GM23338 (cell line): ENCODE data around the gene CD47. TPM values are rescaled to one million over a fixed set of nuclear protein-coding genes. Genes with fewer than 3 reads are reported as not detected.

Experiments
- ATAC-seq: fragments of 200-7000 bp; cut with Tn5 transposase; 3 replicates; pipeline ENCODE4 v1.9.1; 2020
- DNase-seq: peaks from one replicate; pipeline ENCODE4 v3.0.0-alpha.2; 2015; ENCODE audit warnings: low spot score
- H2AFZ ChIP-seq: fragments of 200-600 bp; sonication (generic); 2 replicates; pipeline ENCODE4 v1.8.0; 2016; ENCODE audit warnings: antibody characterized with exemption, mild to moderate bottlenecking, moderate library complexity
- H3F3A ChIP-seq: fragments of 200-600 bp; sonication (generic); replicated peaks from 2 replicates; pipeline ENCODE4 v1.8.0; 2017; ENCODE audit warnings: antibody characterized with exemption, mixed run types, low read depth
- H3K27ac ChIP-seq: fragments of 200-600 bp; sonication (generic); 2 replicates; pipeline ENCODE4 v1.6.1; 2016; ENCODE audit warnings: low read depth
- H3K27me3 ChIP-seq: fragments of 200-600 bp; sonication (generic); 2 replicates; pipeline ENCODE4 v1.8.0; 2016; ENCODE audit warnings: mild to moderate bottlenecking, mixed run types, moderate library complexity; ENCODE audit not compliant: insufficient read depth
- H3K36me3 ChIP-seq: fragments of 200-600 bp; sonication (generic); 2 replicates; pipeline ENCODE4 v1.8.0; 2016; ENCODE audit warnings: mild to moderate bottlenecking; ENCODE audit not compliant: insufficient read depth
- H3K4me1 ChIP-seq: fragments of 200-600 bp; sonication (generic); 2 replicates; pipeline ENCODE4 v1.8.0; 2016; ENCODE audit warnings: mild to moderate bottlenecking, moderate library complexity; ENCODE audit not compliant: insufficient read depth
- H3K4me2 ChIP-seq: fragments of 200-600 bp; sonication (generic); 2 replicates; pipeline ENCODE4 v1.7.1; 2017; ENCODE audit warnings: mixed run types
- H3K4me3 ChIP-seq: fragments of 200-600 bp; sonication (generic); 2 replicates; pipeline ENCODE4 v1.6.1; 2016; ENCODE audit warnings: mixed run types
- H3K79me2 ChIP-seq: fragments of 200-600 bp; sonication (generic); replicated peaks from 2 replicates; pipeline ENCODE4 v1.8.0; 2017; ENCODE audit warnings: mild to moderate bottlenecking; ENCODE audit not compliant: insufficient read depth
- H3K9me2 ChIP-seq: fragments of 200-600 bp; sonication (generic); 2 replicates; pipeline ENCODE4 v1.8.0; 2017; ENCODE audit not compliant: insufficient read depth
- H4K20me1 ChIP-seq: fragments of 200-600 bp; sonication (generic); replicated peaks from 2 replicates; pipeline ENCODE4 v1.8.0; 2017; ENCODE audit warnings: mild to moderate bottlenecking; ENCODE audit not compliant: insufficient read depth
- H3K27ac Mint-ChIP-seq: 2 replicates; pipeline ENCODE4 v1.8.0; 2020; ENCODE audit warnings: inconsistent platforms, mild to moderate bottlenecking, moderate library complexity, mixed read lengths
- H3K27me3 Mint-ChIP-seq: 3 replicates; pipeline ENCODE4 v1.8.0; 2022; ENCODE audit warnings: low read depth, mild to moderate bottlenecking, moderate library complexity, mixed read lengths, inconsistent platforms; ENCODE audit not compliant: insufficient read depth, poor library complexity
- H3K36me3 Mint-ChIP-seq: 3 replicates; pipeline ENCODE4 v1.8.0; 2021; ENCODE audit warnings: low read depth, mild to moderate bottlenecking, inconsistent platforms, moderate library complexity, mixed read lengths
- H3K4me1 Mint-ChIP-seq: 3 replicates; pipeline ENCODE4 v1.8.0; 2020; ENCODE audit warnings: mild to moderate bottlenecking, inconsistent platforms, mixed read lengths
- H3K4me3 Mint-ChIP-seq: 3 replicates; pipeline ENCODE4 v1.8.0; 2021; ENCODE audit warnings: moderate library complexity, mild to moderate bottlenecking, inconsistent platforms, mixed read lengths
- H3K9me3 Mint-ChIP-seq: 3 replicates; pipeline ENCODE4 v1.8.0; 2020; ENCODE audit warnings: moderate library complexity, mild to moderate bottlenecking, inconsistent platforms, mixed read lengths
- CREB1 ChIP-seq: fragments of 250-450 bp; sonication (Bioruptor Pico); IDR thresholded peaks from 2 replicates; pipeline ENCODE4 v1.5.0; 2020; ENCODE audit warnings: low read depth, mild to moderate bottlenecking, moderate library complexity
- EZH2 ChIP-seq: fragments of 200-600 bp; sonication (generic); IDR thresholded peaks from one replicate; pipeline ENCODE4 v1.8.0; 2017; ENCODE audit warnings: antibody characterized with exemption, mild to moderate bottlenecking, low read depth; ENCODE audit not compliant: unreplicated experiment
- EZH2phosphoT487 ChIP-seq: fragments of 200-600 bp; sonication (generic); IDR thresholded peaks from one replicate; pipeline ENCODE4 v1.8.1; 2018; ENCODE audit warnings: antibody characterized with exemption; ENCODE audit not compliant: unreplicated experiment
- JUNB ChIP-seq: IDR thresholded peaks from one replicate; pipeline ENCODE4 v1.6.1; 2016; ENCODE audit warnings: antibody characterized with exemption; ENCODE audit not compliant: unreplicated experiment
- NANOG ChIP-seq: IDR thresholded peaks from 2 replicates; pipeline ENCODE4 v1.6.1; 2016; ENCODE audit warnings: antibody characterized with exemption, borderline replicate concordance
- STAT1 ChIP-seq: IDR thresholded peaks from one replicate; pipeline ENCODE4 v1.6.1; 2016; ENCODE audit warnings: antibody characterized with exemption; ENCODE audit not compliant: unreplicated experiment
- ZNF114 ChIP-seq: fragments of 250-450 bp; sonication (Bioruptor Pico); IDR thresholded peaks from 2 replicates; pipeline ENCODE4 v1.5.0; 2020; ENCODE audit warnings: mild to moderate bottlenecking, moderate library complexity
- polyA plus RNA-seq: library from polyadenylated mRNA; unstranded; fragments of >200 nt; fragmentation: Nextera tagmentation; extraction: Ambion mirVana; gene quantifications from 2 replicates; pipeline ENCODE4 v1.2.1, GENCODE V29; 2016
- total RNA-seq: library from RNA; depleted of rRNA; stranded (reverse); fragments of >200 nt; shearing (Covaris generic); gene quantifications from 2 replicates; pipeline ENCODE4 v1.2.3, GENCODE V29; 2014
- TF ChIP-seq, protein P1 (sequence below), 2 experiments: fragments of 200-600 bp in 1 of 2; sonication (generic) in 1 of 2; conservative IDR thresholded peaks; 2 replicates each; pipeline versions ENCODE4 v1.5.1 to v1.6.1; 2016 to 2017; ENCODE audit warnings: antibody characterized with exemption in 2 of 2, low read depth in 2 of 2, mild to moderate bottlenecking in 2 of 2, moderate library complexity in 1 of 2
- TF ChIP-seq, protein P2 (sequence below): IDR thresholded peaks from one replicate; pipeline ENCODE4 v1.6.1; 2018; ENCODE audit warnings: antibody characterized with exemption; ENCODE audit not compliant: unreplicated experiment
- TF ChIP-seq, protein P3 (sequence below): fragments of 250-450 bp; sonication (Bioruptor Pico); IDR thresholded peaks from 2 replicates; pipeline ENCODE4 v1.5.0; 2020; ENCODE audit warnings: mild to moderate bottlenecking, moderate library complexity

The CD47 gene
- total and polyA plus RNA-seq, 2 experiments from 2014 or later: 22.1 to 26.9 TPM

DNA sequence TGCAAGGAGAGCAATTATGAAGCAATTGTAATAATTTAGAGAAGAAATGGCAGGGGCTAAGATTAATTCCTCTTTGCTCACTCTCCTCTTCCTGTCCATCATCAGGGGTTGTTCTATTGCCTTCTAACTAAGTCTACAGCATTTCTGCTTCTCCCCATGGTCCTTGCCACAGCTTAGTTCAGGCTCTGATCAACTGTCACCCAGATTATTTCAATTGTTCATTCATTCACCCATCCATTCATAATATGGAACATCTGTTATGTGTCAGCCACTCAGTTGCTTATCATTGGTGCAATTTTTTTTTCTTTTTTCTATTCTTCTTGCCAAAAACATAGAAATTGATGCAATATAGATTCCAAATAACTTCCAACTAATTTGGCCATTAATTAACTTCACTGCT lies 93.2 kb downstream of the CD47 start:
- H3K79me2 ChIP-seq: no peaks in the 10 kb centered on the region
- Mint-ChIP-seq H3K4me1 (peaks cover 25% of the 10 kb centered on the region), H3K4me3 (no peak overlapping the region), H3K36me3 (no peaks in the 10 kb centered on the region; the same call in 2 of the 3 replicates), H3K27ac (no peak overlapping the region), H3K9me3 (peaks cover 10% of the 10 kb centered on the region; the same call in 1 of the 3 replicates), H3K27me3 (peaks cover 8% of the 10 kb centered on the region)
- no peaks in the 10 kb centered on the region for H3K36me3 ChIP-seq
- TF ChIP-seq, protein P1, sequence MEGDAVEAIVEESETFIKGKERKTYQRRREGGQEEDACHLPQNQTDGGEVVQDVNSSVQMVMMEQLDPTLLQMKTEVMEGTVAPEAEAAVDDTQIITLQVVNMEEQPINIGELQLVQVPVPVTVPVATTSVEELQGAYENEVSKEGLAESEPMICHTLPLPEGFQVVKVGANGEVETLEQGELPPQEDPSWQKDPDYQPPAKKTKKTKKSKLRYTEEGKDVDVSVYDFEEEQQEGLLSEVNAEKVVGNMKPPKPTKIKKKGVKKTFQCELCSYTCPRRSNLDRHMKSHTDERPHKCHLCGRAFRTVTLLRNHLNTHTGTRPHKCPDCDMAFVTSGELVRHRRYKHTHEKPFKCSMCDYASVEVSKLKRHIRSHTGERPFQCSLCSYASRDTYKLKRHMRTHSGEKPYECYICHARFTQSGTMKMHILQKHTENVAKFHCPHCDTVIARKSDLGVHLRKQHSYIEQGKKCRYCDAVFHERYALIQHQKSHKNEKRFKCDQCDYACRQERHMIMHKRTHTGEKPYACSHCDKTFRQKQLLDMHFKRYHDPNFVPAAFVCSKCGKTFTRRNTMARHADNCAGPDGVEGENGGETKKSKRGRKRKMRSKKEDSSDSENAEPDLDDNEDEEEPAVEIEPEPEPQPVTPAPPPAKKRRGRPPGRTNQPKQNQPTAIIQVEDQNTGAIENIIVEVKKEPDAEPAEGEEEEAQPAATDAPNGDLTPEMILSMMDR (conservative IDR thresholded peaks at IDR 0.05; ENCODE audit: low read depth in 2 of 2): no peak
- TF ChIP-seq STAT1 (no peak), ZNF114 (CRISPR knock-in tag) (no peak), EZH2phosphoT487 (no peak), CREB1 (no peak), JUNB (no peak), NANOG (no peak), EZH2 (no peak)
- TF ChIP-seq, protein P2, sequence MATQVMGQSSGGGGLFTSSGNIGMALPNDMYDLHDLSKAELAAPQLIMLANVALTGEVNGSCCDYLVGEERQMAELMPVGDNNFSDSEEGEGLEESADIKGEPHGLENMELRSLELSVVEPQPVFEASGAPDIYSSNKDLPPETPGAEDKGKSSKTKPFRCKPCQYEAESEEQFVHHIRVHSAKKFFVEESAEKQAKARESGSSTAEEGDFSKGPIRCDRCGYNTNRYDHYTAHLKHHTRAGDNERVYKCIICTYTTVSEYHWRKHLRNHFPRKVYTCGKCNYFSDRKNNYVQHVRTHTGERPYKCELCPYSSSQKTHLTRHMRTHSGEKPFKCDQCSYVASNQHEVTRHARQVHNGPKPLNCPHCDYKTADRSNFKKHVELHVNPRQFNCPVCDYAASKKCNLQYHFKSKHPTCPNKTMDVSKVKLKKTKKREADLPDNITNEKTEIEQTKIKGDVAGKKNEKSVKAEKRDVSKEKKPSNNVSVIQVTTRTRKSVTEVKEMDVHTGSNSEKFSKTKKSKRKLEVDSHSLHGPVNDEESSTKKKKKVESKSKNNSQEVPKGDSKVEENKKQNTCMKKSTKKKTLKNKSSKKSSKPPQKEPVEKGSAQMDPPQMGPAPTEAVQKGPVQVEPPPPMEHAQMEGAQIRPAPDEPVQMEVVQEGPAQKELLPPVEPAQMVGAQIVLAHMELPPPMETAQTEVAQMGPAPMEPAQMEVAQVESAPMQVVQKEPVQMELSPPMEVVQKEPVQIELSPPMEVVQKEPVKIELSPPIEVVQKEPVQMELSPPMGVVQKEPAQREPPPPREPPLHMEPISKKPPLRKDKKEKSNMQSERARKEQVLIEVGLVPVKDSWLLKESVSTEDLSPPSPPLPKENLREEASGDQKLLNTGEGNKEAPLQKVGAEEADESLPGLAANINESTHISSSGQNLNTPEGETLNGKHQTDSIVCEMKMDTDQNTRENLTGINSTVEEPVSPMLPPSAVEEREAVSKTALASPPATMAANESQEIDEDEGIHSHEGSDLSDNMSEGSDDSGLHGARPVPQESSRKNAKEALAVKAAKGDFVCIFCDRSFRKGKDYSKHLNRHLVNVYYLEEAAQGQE: no peak
- TF ChIP-seq, protein P3, sequence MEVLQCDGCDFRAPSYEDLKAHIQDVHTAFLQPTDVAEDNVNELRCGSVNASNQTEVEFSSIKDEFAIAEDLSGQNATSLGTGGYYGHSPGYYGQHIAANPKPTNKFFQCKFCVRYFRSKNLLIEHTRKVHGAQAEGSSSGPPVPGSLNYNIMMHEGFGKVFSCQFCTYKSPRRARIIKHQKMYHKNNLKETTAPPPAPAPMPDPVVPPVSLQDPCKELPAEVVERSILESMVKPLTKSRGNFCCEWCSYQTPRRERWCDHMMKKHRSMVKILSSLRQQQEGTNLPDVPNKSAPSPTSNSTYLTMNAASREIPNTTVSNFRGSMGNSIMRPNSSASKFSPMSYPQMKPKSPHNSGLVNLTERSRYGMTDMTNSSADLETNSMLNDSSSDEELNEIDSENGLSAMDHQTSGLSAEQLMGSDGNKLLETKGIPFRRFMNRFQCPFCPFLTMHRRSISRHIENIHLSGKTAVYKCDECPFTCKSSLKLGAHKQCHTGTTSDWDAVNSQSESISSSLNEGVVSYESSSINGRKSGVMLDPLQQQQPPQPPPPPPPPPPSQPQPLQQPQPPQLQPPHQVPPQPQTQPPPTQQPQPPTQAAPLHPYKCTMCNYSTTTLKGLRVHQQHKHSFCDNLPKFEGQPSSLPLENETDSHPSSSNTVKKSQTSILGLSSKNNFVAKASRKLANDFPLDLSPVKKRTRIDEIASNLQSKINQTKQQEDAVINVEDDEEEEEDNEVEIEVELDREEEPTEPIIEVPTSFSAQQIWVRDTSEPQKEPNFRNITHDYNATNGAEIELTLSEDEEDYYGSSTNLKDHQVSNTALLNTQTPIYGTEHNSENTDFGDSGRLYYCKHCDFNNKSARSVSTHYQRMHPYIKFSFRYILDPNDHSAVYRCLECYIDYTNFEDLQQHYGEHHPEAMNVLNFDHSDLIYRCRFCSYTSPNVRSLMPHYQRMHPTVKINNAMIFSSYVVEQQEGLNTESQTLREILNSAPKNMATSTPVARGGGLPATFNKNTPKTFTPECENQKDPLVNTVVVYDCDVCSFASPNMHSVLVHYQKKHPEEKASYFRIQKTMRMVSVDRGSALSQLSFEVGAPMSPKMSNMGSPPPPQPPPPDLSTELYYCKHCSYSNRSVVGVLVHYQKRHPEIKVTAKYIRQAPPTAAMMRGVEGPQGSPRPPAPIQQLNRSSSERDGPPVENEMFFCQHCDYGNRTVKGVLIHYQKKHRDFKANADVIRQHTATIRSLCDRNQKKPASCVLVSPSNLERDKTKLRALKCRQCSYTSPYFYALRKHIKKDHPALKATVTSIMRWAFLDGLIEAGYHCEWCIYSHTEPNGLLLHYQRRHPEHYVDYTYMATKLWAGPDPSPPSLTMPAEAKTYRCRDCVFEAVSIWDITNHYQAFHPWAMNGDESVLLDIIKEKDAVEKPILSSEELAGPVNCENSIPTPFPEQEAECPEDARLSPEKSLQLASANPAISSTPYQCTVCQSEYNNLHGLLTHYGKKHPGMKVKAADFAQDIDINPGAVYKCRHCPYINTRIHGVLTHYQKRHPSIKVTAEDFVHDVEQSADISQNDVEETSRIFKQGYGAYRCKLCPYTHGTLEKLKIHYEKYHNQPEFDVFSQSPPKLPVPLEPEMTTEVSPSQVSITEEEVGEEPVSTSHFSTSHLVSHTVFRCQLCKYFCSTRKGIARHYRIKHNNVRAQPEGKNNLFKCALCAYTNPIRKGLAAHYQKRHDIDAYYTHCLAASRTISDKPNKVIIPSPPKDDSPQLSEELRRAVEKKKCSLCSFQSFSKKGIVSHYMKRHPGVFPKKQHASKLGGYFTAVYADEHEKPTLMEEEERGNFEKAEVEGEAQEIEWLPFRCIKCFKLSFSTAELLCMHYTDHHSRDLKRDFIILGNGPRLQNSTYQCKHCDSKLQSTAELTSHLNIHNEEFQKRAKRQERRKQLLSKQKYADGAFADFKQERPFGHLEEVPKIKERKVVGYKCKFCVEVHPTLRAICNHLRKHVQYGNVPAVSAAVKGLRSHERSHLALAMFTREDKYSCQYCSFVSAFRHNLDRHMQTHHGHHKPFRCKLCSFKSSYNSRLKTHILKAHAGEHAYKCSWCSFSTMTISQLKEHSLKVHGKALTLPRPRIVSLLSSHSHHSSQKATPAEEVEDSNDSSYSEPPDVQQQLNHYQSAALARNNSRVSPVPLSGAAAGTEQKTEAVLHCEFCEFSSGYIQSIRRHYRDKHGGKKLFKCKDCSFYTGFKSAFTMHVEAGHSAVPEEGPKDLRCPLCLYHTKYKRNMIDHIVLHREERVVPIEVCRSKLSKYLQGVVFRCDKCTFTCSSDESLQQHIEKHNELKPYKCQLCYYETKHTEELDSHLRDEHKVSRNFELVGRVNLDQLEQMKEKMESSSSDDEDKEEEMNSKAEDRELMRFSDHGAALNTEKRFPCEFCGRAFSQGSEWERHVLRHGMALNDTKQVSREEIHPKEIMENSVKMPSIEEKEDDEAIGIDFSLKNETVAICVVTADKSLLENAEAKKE: no peak
- no peak overlapping the region for H3K4me3 ChIP-seq
- no peak overlapping the region for H3K4me2 ChIP-seq
- no peak overlapping the region; the same call in 1 of the 2 replicates for H2AFZ ChIP-seq
- H3K4me1 ChIP-seq: peaks cover 19% of the 10 kb centered on the region
- no peak for ATAC-seq
- H3K9me2 ChIP-seq: peaks cover 3% of the 10 kb centered on the region; the same call in 1 of the 2 replicates
- no peak overlapping the region for H3K27ac ChIP-seq
- no peak for DNase-seq
- H3K27me3 ChIP-seq: no peaks in the 10 kb centered on the region
- H4K20me1 ChIP-seq: no peaks in the 10 kb centered on the region
- no peaks in the 10 kb centered on the region for H3F3A ChIP-seq
